ENCODE results near the gene GBF1.

The GBF1 gene

GRCh38 chr10:102267748-102268147 lies 22.4 kb downstream of the GBF1 start:
- DNase-seq (ENCODE audit: low read depth), result no peak
- TF ChIP-seq CTCF (IDR thresholded peaks at IDR 0.05; ENCODE audit: insufficient read depth, low read depth, low read length, missing control alignments), result no peak
- no peak overlapping the region for H3K4me3 ChIP-seq (ENCODE audit: low read depth, low read length)

- no peak overlapping the region for H3K4me3 ChIP-seq (ENCODE audit: low read depth, low read length)
- TF ChIP-seq CTCF (IDR thresholded peaks at IDR 0.05; ENCODE audit: insufficient read depth, low read depth, low read length, missing control alignments), result no peak
- peak; percentile 10 for DNase-seq (ENCODE audit: low read depth)
These were observed 23.1 kb downstream of the GBF1 start for GRCh38 chr10:102268375-102268888.

- no peak for DNase-seq (ENCODE audit: low read depth)
- no peak overlapping the region for H3K4me3 ChIP-seq (ENCODE audit: low read depth, low read length)
- TF ChIP-seq CTCF (IDR thresholded peaks at IDR 0.05; ENCODE audit: insufficient read depth, low read depth, low read length, missing control alignments), result no peak
These were observed 23.7 kb downstream of the GBF1 start for GRCh38 chr10:102269017-102269416.

- no peak for TF ChIP-seq CTCF (IDR thresholded peaks at IDR 0.05; ENCODE audit: insufficient read depth, low read depth, low read length, missing control alignments)
- DNase-seq (ENCODE audit: low read depth), result no peak
- no peak overlapping the region for H3K4me3 ChIP-seq (ENCODE audit: low read depth, low read length)
These were observed 28.7 kb downstream of the GBF1 start for GRCh38 chr10:102274062-102274461.

GRCh38 chr10:102275343-102275742 lies 30.0 kb downstream of the GBF1 start:
- no peak overlapping the region for H3K4me3 ChIP-seq (ENCODE audit: low read depth, low read length)
- TF ChIP-seq CTCF (IDR thresholded peaks at IDR 0.05; ENCODE audit: insufficient read depth, low read depth, low read length, missing control alignments), result no peak
- no peak for DNase-seq (ENCODE audit: low read depth)

GRCh38 chr10:102279104-102279503 lies 33.8 kb downstream of the GBF1 start:
- TF ChIP-seq CTCF (IDR thresholded peaks at IDR 0.05; ENCODE audit: insufficient read depth, low read depth, low read length, missing control alignments), result no peak
- H3K4me3 ChIP-seq (ENCODE audit: low read depth, low read length), result no peak overlapping the region
- DNase-seq (ENCODE audit: low read depth), result no peak

GRCh38 chr10:102280397-102281101 lies 35.2 kb downstream of the GBF1 start:
- DNase-seq (ENCODE audit: low read depth), result no peak
- no peak for TF ChIP-seq CTCF (IDR thresholded peaks at IDR 0.05; ENCODE audit: insufficient read depth, low read depth, low read length, missing control alignments)
- no peak overlapping the region for H3K4me3 ChIP-seq (ENCODE audit: low read depth, low read length)
